IMR-90 (cell line): ENCODE data around the gene GM2A. TPM values are rescaled to one million over a fixed set of nuclear protein-coding genes. Genes with fewer than 3 reads are reported as not detected.

Experiments used
- CTCF ChIP-seq: conservative IDR thresholded peaks from 2 replicates; pipeline ENCODE4 v1.5.1; 2012; ENCODE audit warnings: mild to moderate bottlenecking, low read depth, low read length, improper control_type of control experiment
- MAZ ChIP-seq: IDR thresholded peaks from 2 replicates; pipeline ENCODE4 v1.6.1; 2012; ENCODE audit warnings: low read depth, mild to moderate bottlenecking, low read length, improper control_type of control experiment, moderate library complexity, borderline replicate concordance
- RCOR1 ChIP-seq: IDR thresholded peaks from 2 replicates; pipeline ENCODE4 v1.6.1; 2012; ENCODE audit warnings: mild to moderate bottlenecking, low read length, improper control_type of control experiment; ENCODE audit not compliant: insufficient replicate concordance
- polyA plus RNA-seq, 3 experiments: library from polyadenylated mRNA; depleted of rRNA; stranded (reverse); fragments of >200 nt; gene quantifications; 2 replicates each; pipeline ENCODE4 v1.2.3, GENCODE V29; 2012; ENCODE audit warnings: low replicate concordance in 1 of 3
- total RNA-seq: library from RNA; depleted of rRNA; stranded (reverse); fragments of >200 nt; gene quantifications from 2 replicates; pipeline ENCODE4 v1.2.3, GENCODE V29; 2012

The GM2A gene
- total and polyA plus RNA-seq, 2 of the 4 experiments (the other 2 are of a cell fraction): 13.8 to 18.5 TPM

GRCh38 chr5:151252762-151253604, at the start of gene GM2A (continued):
- TF ChIP-seq MAZ (peak; percentile 80; the same call in 1 of the 2 replicates), CTCF (no peak), RCOR1 (no peak)
